Activated T-helper 17 cell treated with anti-CD3 and anti-CD28 coated beads, Interleukin-2, amount 50 U/mL, for 72 hours (primary cell): ENCODE data around the gene VASH1. TPM values are rescaled to one million over a fixed set of nuclear protein-coding genes. Genes with fewer than 3 reads are reported as not detected.

Source experiments
- total RNA-seq, 2 donors: library from RNA; stranded (reverse); gene quantifications; one replicate each; pipeline ENCODE4 v1.2.3, GENCODE V29; 2022

VASH1 gene
- total RNA-seq, 2 donors from 2014 or later = 2.6 to 6.4 TPM

Other genes starting within 250 kb of the VASH1 start
- 10 to 100 TPM; 10.6 to 10.7 TPM for gene ANGEL1, start 51.4 kb downstream of the VASH1 start, total RNA-seq
- gene LRRC74A, start 64.9 kb downstream of the VASH1 start, total RNA-seq = not detected